IMR-90 (cell line): Measurements from ENCODE around the gene BAIAP2.

Source experiments
- CEBPB ChIP-seq: IDR thresholded peaks from 2 replicates; pipeline ENCODE4 v1.6.1; 2012; ENCODE audit warnings: low read depth, low read length, improper control_type of control experiment
- CTCF ChIP-seq: conservative IDR thresholded peaks from 2 replicates; pipeline ENCODE4 v1.5.1; 2012; ENCODE audit warnings: mild to moderate bottlenecking, low read depth, low read length, improper control_type of control experiment
- MAFK ChIP-seq: IDR thresholded peaks from 2 replicates; pipeline ENCODE4 v1.6.1; 2012; ENCODE audit warnings: low read depth, low read length, improper control_type of control experiment
- MXI1 ChIP-seq: IDR thresholded peaks from 2 replicates; pipeline ENCODE4 v1.6.1; 2012; ENCODE audit warnings: low read depth, mild to moderate bottlenecking, low read length, moderate library complexity, borderline replicate concordance
- NFE2L2 ChIP-seq: fragments of 150-350 bp; IDR thresholded peaks from 2 replicates; pipeline ENCODE4 v1.6.1; 2016; ENCODE audit warnings: low read depth, mild to moderate bottlenecking, low read length
- POLR2A ChIP-seq: IDR thresholded peaks from 2 replicates; pipeline ENCODE4 v1.6.1; 2012; ENCODE audit warnings: mild to moderate bottlenecking, low read depth, low read length
- RAD21 ChIP-seq: IDR thresholded peaks from 2 replicates; pipeline ENCODE4 v1.6.1; 2012; ENCODE audit warnings: low read length, improper control_type of control experiment
- RFX5 ChIP-seq: IDR thresholded peaks from 2 replicates; pipeline ENCODE4 v1.8.0; 2012; ENCODE audit warnings: low read depth, mild to moderate bottlenecking, low read length, moderate library complexity
- SMC3 ChIP-seq: fragments of 150-350 bp; IDR thresholded peaks from 2 replicates; pipeline ENCODE4 v1.6.1; 2016; ENCODE audit warnings: low read depth, mild to moderate bottlenecking, antibody characterized with exemption, low read length, moderate library complexity
- USF2 ChIP-seq: fragments of 150-350 bp; IDR thresholded peaks from 2 replicates; pipeline ENCODE4 v1.6.1; 2017; ENCODE audit warnings: mild to moderate bottlenecking, antibody characterized with exemption, low read length, low read depth

- TF ChIP-seq CTCF (no peak), SMC3 (no peak), POLR2A (no peak), RAD21 (no peak), CEBPB (no peak), USF2 (no peak), MAFK (no peak), RFX5 (no peak), MXI1 (no peak), NFE2L2 (no peak)
These were observed 87.1 kb downstream of the BAIAP2 start for GRCh38 chr17:81121841-81122733.
